ENCODE results near the gene KYNU.

- no peak for TF ChIP-seq CTCF (conservative IDR thresholded peaks at IDR 0.05)
- no peak for TF ChIP-seq EZH2 (IDR thresholded peaks at IDR 0.05; ENCODE audit: low read depth)
Measured at GRCh38 chr2:142966284-142966683, 88.8 kb downstream of the KYNU start.

Data from PC-9 (cell line).